GM12878 (cell line): Measurements from ENCODE around the gene MAPRE2.

Experiments used
- CHD4 ChIP-seq: fragments of 200-600 bp; sonication (generic); IDR thresholded peaks from 2 replicates; pipeline ENCODE4 v1.6.1; 2016; ENCODE audit warnings: mild to moderate bottlenecking
- CTCF ChIP-seq, 3 experiments: IDR thresholded peaks in 2 of 3; conservative IDR thresholded peaks in 1 of 3; 2 replicates each; pipeline ENCODE4 v1.5.1; 2011; ENCODE audit warnings: low read depth in 3 of 3, low read length in 3 of 3, mild to moderate bottlenecking in 3 of 3, control low read depth in 2 of 3, moderate library complexity in 2 of 3, inconsistent platforms in 1 of 3, mixed read lengths in 1 of 3; ENCODE audit not compliant: control insufficient read depth in 2 of 3, insufficient read depth in 1 of 3; ENCODE audit errors: extremely low read depth in 1 of 3
- EGR1 ChIP-seq, 2 experiments: IDR thresholded peaks; 1 replicate in 1 of 2; 2 replicates in 1 of 2; pipeline ENCODE4 v1.6.1; 2011 to 2012; ENCODE audit warnings: low read depth in 2 of 2, low read length in 2 of 2, borderline replicate concordance in 1 of 2, mild to moderate bottlenecking in 1 of 2, moderate library complexity in 1 of 2
- EP300 ChIP-seq, 2 experiments: fragments of 150-350 bp in 1 of 2; IDR thresholded peaks; 2 replicates each; pipeline ENCODE4 v1.6.1; 2011 to 2012; ENCODE audit warnings: low read depth in 2 of 2, low read length in 2 of 2, borderline replicate concordance in 1 of 2, improper control_type of control experiment in 1 of 2, inconsistent platforms in 1 of 2; ENCODE audit not compliant: control insufficient read depth in 1 of 2
- GABPA ChIP-seq: IDR thresholded peaks from 2 replicates; pipeline ENCODE4 v1.6.1; 2014; ENCODE audit warnings: antibody characterized with exemption, low read depth, mild to moderate bottlenecking, inconsistent platforms
- POLR2A ChIP-seq: IDR thresholded peaks from 2 replicates; pipeline ENCODE4 v1.6.1; 2011; ENCODE audit warnings: low read depth, mild to moderate bottlenecking, low read length
- POLR2AphosphoS5 ChIP-seq: IDR thresholded peaks from 2 replicates; pipeline ENCODE4 v1.6.1; 2011; ENCODE audit warnings: mild to moderate bottlenecking, low read length, inconsistent platforms
- RCOR1 ChIP-seq: conservative IDR thresholded peaks from 2 replicates; pipeline ENCODE4 v1.6.1; 2012; ENCODE audit warnings: low read depth, low read length, improper control_type of control experiment
- SMAD1 ChIP-seq: fragments of 450-650 bp; IDR thresholded peaks from 2 replicates; pipeline ENCODE4 v1.6.1; 2018; ENCODE audit warnings: mild to moderate bottlenecking, low read depth; ENCODE audit not compliant: partially characterized antibody

GRCh38 chr18:35045806-35046205, 4.6 kb downstream of the MAPRE2 start:
- TF ChIP-seq POLR2AphosphoS5: no peak
- no peak for TF ChIP-seq GABPA
- TF ChIP-seq CHD4: no peak
- TF ChIP-seq EP300 (IDR thresholded peaks at IDR 0.05; ENCODE audit: borderline replicate concordance in 1 of 2, control insufficient read depth in 1 of 2, low read depth in 2 of 2, low read length in 2 of 2): no peak
- no peak for TF ChIP-seq CTCF (IDR thresholded peaks at IDR 0.05 in 2 of 3, conservative IDR thresholded peaks at IDR 0.05 in 1 of 3; ENCODE audit: control insufficient read depth in 2 of 3, extremely low read depth in 1 of 3, insufficient read depth in 1 of 3, low read depth in 3 of 3, low read length in 3 of 3)
- TF ChIP-seq SMAD1: no peak
- no peak for TF ChIP-seq POLR2A
- TF ChIP-seq EGR1 (IDR thresholded peaks at IDR 0.05; ENCODE audit: borderline replicate concordance in 1 of 2, low read depth in 2 of 2, low read length in 2 of 2): no peak
- TF ChIP-seq RCOR1: no peak
